Epithelial cell of proximal tubule (primary cell): ENCODE results near the gene ERICH3. TPM values are rescaled to one million over a fixed set of nuclear protein-coding genes. Genes with fewer than 3 reads are reported as not detected.

Experiments used
- DNase-seq: peaks from one replicate; pipeline ENCODE4 v3.0.0-alpha.2; 2011; ENCODE audit warnings: low read depth
- H3K4me3 ChIP-seq: 2 replicates; pipeline ENCODE4 v1.5.1; 2011; ENCODE audit warnings: low read depth, mild to moderate bottlenecking, low read length
- CTCF ChIP-seq: conservative IDR thresholded peaks from 2 replicates; pipeline ENCODE4 v1.5.1; 2012; ENCODE audit warnings: low read depth, mild to moderate bottlenecking, low read length
- total RNA-seq: library from RNA; depleted of rRNA; stranded (reverse); fragments of >200 nt; gene quantifications from 2 replicates; pipeline ENCODE4 v1.2.3, GENCODE V29; 2015

The ERICH3 gene
- total RNA-seq, 1 donor from 2014 or later, result not detected

GRCh38 chr1:74654708-74655107, 18.9 kb downstream of the ERICH3 start:
- DNase-seq, result no peak
- no peak overlapping the region for H3K4me3 ChIP-seq
- no peak for TF ChIP-seq CTCF

- H3K4me3 ChIP-seq, result peak overlapping the region; percentile 7
- TF ChIP-seq CTCF, result peak; percentile 6
- DNase-seq, result peak; percentile 91
These were observed 20.9 kb downstream of the ERICH3 start for GRCh38 chr1:74652711-74653139.

GRCh38 chr1:74650561-74650960, 23.0 kb downstream of the ERICH3 start:
- no peak for TF ChIP-seq CTCF
- DNase-seq, result no peak
- H3K4me3 ChIP-seq, result no peak overlapping the region

GRCh38 chr1:74641876-74642275, 31.7 kb downstream of the ERICH3 start:
- DNase-seq, result no peak
- TF ChIP-seq CTCF, result no peak
- no peak overlapping the region for H3K4me3 ChIP-seq

GRCh38 chr1:74641161-74641560, 32.4 kb downstream of the ERICH3 start:
- no peak for DNase-seq
- no peak overlapping the region for H3K4me3 ChIP-seq
- no peak for TF ChIP-seq CTCF

- no peak for DNase-seq
- no peak overlapping the region for H3K4me3 ChIP-seq
- no peak for TF ChIP-seq CTCF
These were observed 36.3 kb downstream of the ERICH3 start for GRCh38 chr1:74637296-74637695.

GRCh38 chr1:74629283-74629682, 44.3 kb downstream of the ERICH3 start:
- DNase-seq, result no peak
- H3K4me3 ChIP-seq, result no peak overlapping the region
- TF ChIP-seq CTCF, result no peak
